HG03575 (cell line): ENCODE measurements around the gene TANGO2.

Source experiments
- ATAC-seq: cut with Tn5 transposase; IDR thresholded peaks from one replicate; pipeline ENCODE4 v1.9.1; 2021; ENCODE audit not compliant: unreplicated experiment, insufficient number of reproducible peaks, low FRiP score; ENCODE audit errors: extremely low read depth

TANGO2 gene

GRCh38 chr22:19992481-19992911, 28.4 kb upstream of the TANGO2 start:
- no peak for ATAC-seq

DNA sequence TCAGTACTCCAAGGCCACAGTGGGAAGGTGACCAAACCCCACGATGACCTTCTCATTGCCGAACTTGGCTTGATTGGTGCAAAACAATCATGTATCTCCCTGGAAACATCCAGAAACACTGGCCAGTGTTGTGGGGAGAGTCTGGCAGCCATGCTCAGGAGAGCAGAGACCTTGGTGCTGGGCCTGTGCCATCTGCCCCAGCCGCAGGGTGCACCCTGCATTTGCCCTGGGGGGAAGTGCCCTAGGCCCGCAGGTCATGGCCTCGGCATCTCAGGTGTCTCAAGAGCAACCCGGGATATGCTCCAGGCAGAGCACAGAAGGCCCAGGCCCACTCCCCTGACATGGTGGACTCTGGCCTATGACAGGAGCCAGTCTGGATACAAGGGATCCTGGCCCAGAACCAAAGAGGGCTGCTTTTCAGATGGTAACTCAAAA, 28.0 kb upstream of the TANGO2 start:
- no peak for ATAC-seq

DNA sequence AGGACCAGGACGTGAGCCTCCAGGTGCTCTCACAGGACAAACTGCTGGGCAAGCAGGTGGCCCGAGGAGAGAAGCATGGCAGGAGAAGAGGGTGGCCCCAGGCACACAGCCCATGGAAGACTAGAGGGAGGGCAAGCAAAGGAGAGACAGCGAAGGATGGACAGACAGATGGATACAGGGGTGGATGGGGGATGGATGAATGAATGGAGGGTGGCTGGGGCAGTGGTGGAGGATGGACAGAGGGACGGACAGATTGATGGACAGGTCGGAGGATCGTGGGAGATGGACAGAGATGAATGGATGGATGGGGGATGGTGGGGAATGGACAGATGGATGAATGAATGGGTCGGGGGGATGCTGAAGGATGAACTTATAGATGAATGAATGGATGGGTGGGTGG, 27.0 kb upstream of the TANGO2 start:
- no peak for ATAC-seq

DNA sequence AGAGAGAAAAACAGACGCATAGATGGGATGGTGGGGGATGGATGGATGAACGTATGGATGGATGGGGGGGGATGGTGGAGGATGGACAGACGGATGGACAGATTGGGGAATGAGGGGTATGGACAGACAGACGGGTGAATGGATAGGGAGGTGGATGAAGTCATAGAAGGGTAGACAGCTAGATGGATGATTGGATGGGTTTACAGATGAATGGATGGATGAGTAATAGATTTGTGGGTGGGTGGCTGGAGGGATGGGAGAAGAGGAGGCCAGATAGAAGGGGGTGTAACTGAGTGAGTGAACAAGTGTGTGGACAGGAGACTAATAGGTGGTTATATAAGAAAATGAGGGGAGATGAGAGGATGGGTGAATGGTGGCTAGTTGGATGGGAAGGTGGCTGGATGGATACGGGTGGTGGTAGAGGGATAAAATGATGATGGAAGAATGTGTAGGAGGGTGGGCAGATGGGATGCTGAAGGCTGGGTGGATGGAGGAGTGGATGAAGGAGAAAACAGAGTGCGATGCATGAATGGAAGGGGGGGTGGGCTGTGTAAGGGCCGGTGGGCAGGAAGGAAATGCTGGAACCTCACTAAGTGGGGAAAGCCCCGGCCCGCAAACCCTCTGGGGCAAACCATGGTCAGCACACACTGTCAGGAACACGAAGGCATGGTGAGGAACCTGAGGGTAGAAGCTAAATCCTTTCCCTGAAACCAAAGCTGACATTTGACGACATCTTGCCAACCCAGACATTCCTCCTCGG, 25.9 kb upstream of the TANGO2 start:
- no peak for ATAC-seq

DNA sequence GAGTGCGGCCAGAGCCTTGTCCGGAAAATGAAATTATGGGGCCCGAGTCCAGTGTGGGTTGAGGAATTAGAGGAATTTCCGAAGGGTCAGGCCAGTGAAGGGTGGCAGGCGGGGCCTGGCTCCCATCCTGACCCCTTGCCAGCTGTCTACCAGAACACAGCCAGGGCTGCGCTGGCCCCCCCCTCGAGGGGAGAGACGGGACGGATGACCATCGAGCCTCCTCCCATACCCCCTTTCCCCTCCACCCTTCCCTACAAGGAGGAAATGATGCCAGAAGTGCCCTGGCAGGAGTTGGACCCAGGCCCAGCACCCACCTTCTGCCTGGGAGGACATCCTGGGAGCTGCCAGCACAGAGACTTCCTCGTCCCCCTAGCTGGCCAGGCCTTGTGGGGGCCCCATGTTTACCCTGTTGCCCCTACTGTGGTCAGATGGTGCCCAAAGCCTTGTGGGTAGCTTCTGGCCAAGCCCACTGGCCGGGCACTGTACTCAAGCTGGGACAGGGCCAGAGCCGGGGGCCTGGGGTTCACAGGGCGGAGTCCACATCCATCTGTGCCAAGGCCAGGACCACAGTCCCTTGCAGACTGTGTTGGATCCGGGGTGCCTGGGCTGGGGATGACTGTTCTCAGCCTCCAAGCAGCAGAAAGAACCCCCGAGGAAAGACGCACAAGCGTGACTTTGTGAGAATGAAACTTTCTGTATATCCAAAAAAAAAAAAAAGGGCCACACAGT, 25.1 kb upstream of the TANGO2 start:
- no peak for ATAC-seq

- no peak for ATAC-seq
These were observed 24.1 kb upstream of the TANGO2 start for GRCh38 chr22:19996694-19997384.

DNA sequence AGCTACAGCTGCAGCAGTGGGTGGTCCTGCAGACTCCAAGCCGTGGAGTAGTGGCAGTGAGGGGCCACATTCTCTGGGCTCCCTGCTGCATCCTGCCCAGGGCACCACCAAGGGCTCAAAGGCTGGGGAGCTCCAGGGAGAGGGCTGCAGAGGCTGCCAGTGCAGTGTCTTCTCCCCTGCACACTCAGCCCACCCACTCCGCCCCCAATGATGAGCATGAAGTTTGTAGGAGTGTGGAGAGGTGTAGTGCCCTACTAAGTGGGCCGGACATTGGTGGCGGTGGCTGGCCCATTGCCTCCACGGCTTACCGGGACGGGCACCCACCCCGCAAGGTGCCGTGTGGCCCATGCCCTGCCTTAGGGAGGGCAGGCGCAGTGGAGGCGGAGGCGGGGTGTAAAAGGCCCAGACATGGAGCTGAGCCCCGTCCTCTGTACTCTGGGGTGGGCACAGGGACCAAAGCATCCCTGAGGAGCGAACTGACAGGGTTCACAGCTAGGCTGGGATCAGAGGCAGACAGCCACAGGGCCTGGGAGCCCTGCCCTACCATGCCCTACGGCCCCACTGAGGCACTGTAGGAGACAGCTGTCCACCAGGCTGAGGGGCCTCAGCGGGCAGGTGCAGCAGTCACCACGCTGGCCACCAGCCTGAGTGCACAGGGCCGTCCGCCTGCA, 23.2 kb upstream of the TANGO2 start:
- ATAC-seq, result no peak

GRCh38 chr22:19998232-19998951, 22.5 kb upstream of the TANGO2 start:
- ATAC-seq, result no peak

- ATAC-seq, result no peak
These were observed 21.7 kb upstream of the TANGO2 start for GRCh38 chr22:19998991-19999820.

DNA sequence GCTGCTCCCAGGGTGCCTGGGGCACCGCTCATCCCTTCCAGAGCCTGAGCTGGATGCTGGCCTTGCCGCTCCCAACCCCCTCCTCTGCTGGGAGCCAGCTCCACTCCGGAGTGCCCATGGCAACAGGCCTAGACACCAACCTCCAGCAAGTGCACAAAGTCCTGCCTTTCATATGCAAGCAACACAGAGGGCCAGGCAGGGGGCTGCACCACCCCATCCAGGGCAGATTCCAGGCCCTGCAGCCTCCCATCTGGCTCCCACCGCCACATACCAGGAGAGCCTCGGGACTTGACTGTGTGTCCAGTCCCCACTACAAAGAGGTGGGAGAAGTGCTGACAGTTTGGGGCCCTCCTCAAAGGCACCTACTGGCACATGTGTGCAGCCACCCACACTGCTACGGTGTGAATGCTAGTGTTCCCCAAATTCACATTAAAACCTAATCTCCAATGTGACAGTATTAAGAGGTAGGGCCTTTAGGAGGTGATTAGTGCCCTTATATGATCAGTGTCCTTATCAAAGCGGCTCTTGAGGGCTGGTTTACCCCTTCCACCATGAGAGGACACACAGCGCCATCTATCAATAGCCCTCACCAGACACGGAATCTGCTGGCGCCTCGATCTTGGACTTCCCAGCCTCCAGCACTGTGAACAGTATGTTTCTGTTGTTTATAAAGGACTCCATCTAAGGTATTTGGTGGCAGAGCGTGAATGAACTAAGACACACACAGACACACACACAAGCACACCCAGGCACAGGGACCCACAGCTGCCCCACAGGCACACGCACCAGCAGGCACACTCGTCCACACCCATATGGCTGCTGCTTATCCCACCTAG, 20.4 kb upstream of the TANGO2 start:
- no peak for ATAC-seq

DNA sequence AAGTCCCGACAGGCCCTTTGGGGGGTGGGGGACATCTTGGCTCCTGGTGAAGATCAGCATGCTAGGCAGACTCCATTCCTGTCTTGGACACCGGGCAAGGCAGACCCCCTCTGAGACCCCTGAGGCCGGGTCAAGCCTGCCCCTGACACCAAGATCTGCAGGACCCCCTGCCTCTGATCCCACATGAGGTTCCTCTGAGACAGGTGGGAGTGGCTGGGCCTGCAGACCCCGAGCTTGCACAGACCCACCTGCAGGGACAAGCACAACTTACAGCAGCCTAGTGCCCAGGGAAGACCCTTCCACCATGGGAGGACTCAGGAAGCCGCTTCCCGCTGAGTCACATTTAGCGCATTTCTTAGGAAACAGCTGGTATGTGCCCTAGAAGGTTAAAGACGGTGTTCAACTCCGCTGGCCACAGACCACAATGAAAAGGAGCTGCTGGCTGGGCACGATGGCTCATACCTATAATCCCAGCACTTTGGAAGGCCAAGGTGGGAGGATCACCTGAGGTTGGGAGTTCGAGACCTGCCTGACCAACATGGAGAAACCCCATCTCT, 19.8 kb upstream of the TANGO2 start:
- no peak for ATAC-seq

GRCh38 chr22:20002128-20002527, 18.8 kb upstream of the TANGO2 start:
- no peak for ATAC-seq

- no peak for ATAC-seq
These were observed 18.3 kb upstream of the TANGO2 start for GRCh38 chr22:20002636-20003035.

DNA sequence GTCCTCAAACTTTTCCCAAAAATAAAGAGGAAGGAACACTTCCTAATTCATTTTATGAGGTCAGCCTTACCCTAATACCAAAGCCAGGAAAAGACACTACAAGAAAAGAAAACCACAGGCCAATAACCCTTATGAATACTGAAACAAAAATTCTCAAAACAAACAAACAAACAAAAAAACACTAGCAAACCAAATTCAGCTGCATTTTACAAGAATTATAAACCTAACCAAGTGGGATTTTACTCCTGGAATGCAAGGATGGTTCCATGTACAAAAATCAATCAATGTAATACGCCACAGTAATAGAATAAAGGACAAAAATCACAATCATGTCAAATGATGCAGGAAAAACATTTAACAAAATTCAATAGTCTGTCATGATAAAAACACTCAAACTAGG, 17.6 kb upstream of the TANGO2 start:
- ATAC-seq, result no peak

DNA sequence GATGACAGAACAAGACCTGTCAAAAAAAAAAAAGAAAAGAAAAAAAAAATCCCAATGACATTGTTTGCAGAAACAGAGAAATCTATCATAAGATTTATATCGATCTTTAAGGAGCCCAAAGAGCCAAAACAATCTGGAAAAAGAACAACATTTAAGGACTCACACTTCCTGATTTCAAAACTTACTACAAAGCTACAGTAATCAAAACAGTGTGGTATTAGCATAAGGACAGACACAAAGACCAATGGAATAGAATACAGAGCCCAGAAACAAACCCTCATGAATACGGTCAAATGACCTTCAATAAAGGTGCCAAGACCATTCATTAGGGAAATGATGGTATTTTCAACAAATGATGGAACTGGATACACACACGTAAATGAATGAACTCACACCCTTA, 16.4 kb upstream of the TANGO2 start:
- ATAC-seq, result no peak

DNA sequence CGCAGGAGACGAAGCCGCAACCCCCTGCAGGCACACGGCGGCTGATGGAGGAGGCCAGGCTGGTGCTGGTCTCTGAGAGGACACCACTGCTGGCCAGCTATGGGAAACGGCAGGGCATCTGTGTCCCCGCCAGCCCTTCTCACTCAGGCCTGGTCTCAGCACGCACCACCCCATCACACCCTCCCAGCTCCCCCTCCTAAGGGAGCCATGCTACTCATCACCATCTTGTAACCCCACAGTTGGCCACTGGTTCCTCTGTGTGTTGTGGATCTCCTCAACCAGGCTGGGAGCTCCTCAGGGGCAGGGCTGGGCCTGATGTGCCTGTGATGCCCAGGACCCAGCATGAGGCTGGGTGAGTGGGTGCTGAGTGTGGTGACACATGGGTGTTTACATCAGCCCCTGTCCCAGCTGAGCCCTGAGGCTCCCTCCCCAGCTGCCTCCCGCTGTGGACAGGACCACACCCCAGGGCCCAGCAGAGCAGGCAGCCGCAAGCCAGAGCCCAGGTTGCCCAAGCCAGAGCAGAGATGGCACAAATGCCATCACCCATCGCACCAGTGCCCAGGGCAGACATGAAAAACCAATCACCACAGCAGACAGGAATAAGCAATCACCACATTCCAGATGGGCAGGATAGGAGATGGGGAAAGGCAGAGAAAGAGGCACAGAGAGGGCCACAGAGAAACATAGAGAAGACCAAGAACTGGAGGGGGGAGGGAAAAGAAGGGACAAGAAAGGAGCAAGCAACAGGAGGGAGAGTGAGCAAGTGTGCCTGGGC, 12.5 kb upstream of the TANGO2 start:
- no peak for ATAC-seq
